ENCODE results near the gene AGBL4. TPM values are rescaled to one million over a fixed set of nuclear protein-coding genes. Genes with fewer than 3 reads are reported as not detected.

Gene AGBL4
- total RNA-seq, 1 donor from 2014 or later: under 0.01 TPM

DNA sequence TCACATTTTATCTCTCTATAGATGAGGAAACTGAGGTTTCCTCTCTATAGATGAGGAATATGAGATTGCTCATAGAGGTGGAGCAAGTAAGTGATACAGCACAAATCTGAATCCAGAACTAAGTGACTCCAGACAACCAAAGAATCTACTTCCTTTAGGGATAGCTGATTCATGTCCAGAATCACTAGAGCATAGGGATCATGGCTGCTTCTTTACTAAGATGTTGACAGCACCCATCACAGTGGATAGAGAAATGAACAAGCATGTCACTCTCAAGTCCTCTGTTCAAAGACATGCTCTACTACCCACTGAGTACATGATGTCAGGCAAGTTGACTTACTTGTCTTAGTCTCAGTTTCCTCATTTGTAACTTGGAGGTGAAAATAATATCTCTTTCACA, 1435.7 kb downstream of the AGBL4 start:
- H3K9me3 ChIP-seq (ENCODE audit: control insufficient read depth in 3 of 3, low read length in 3 of 3): no peaks in the 10 kb centered on the region
- H3K4me3 ChIP-seq (ENCODE audit: low read length in 3 of 3): no peak overlapping the region
- H3K27ac ChIP-seq (ENCODE audit: low read depth, low read length): no peak overlapping the region
- H3K9ac ChIP-seq (ENCODE audit: low read depth in 1 of 3, low read length in 3 of 3): no peak overlapping the region
- H3K27me3 ChIP-seq (ENCODE audit: control insufficient read depth in 3 of 3, insufficient read depth in 3 of 3, low read length in 3 of 3): peaks cover 0 to 3% (median 3%) of the 10 kb centered on the region in 3 donors
- no peaks in the 10 kb centered on the region for H3K4me1 ChIP-seq (ENCODE audit: control insufficient read depth in 3 of 3, insufficient read depth in 3 of 3, low read length in 3 of 3)
- no peaks in the 10 kb centered on the region for H3K36me3 ChIP-seq (ENCODE audit: control insufficient read depth in 3 of 3, insufficient read depth in 3 of 3, low read length in 3 of 3)

DNA sequence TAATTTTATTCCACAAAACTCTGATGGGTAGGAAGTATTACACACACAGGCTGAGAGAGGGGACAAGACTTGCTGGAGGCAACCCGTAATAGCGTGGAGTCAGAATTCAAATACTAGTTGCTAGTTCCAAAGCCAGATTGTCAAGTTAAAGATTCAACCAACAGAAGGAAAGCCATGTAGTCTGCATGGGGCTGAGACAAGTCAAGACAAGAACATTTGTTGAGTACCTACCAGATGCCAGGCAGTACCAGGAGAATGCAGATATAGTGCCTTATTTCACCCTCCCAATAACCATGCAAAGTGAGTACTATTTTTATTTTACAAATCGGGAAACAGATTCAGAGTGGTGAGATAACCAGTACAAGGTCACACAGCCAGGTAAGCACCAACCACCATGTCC, 1441.3 kb downstream of the AGBL4 start:
- H3K27me3 ChIP-seq (ENCODE audit: control insufficient read depth in 3 of 3, insufficient read depth in 3 of 3, low read length in 3 of 3): peaks cover 0 to 3% (median 3%) of the 10 kb centered on the region in 3 donors
- no peaks in the 10 kb centered on the region for H3K9me3 ChIP-seq (ENCODE audit: control insufficient read depth in 3 of 3, low read length in 3 of 3)
- no peak overlapping the region for H3K9ac ChIP-seq (ENCODE audit: low read depth in 1 of 3, low read length in 3 of 3)
- no peak overlapping the region for H3K27ac ChIP-seq (ENCODE audit: low read depth, low read length)
- no peaks in the 10 kb centered on the region for H3K4me1 ChIP-seq (ENCODE audit: control insufficient read depth in 3 of 3, insufficient read depth in 3 of 3, low read length in 3 of 3)
- H3K4me3 ChIP-seq (ENCODE audit: low read length in 3 of 3): no peak overlapping the region
- H3K36me3 ChIP-seq (ENCODE audit: control insufficient read depth in 3 of 3, insufficient read depth in 3 of 3, low read length in 3 of 3): no peaks in the 10 kb centered on the region

DNA sequence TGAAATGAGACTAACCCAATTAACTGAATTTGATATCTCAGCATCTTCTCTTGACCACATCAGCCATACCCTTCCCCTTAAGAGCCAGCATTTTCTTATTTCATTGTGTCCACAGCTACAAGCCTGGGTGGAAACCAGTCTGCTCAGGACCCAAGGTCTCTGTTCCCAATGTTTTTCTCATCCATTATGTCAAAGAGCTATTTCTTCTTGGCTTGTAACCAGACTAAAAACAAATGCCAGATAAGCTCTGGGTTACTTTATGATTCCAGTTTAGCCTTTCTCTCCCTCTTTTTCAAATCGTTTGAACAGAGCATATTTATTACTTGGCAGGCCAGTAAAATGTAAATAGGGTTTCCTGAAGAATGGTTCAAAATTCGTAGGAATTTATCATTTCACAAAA, 1442.5 kb downstream of the AGBL4 start:
- H3K27ac ChIP-seq (ENCODE audit: low read depth, low read length): no peak overlapping the region
- peaks cover 0 to 3% (median 0%) of the 10 kb centered on the region in 3 donors for H3K27me3 ChIP-seq (ENCODE audit: control insufficient read depth in 3 of 3, insufficient read depth in 3 of 3, low read length in 3 of 3)
- H3K9me3 ChIP-seq (ENCODE audit: control insufficient read depth in 3 of 3, low read length in 3 of 3): no peaks in the 10 kb centered on the region
- H3K36me3 ChIP-seq (ENCODE audit: control insufficient read depth in 3 of 3, insufficient read depth in 3 of 3, low read length in 3 of 3): no peaks in the 10 kb centered on the region
- no peaks in the 10 kb centered on the region for H3K4me1 ChIP-seq (ENCODE audit: control insufficient read depth in 3 of 3, insufficient read depth in 3 of 3, low read length in 3 of 3)
- no peak overlapping the region for H3K9ac ChIP-seq (ENCODE audit: low read depth in 1 of 3, low read length in 3 of 3)
- H3K4me3 ChIP-seq (ENCODE audit: low read length in 3 of 3): no peak overlapping the region

DNA sequence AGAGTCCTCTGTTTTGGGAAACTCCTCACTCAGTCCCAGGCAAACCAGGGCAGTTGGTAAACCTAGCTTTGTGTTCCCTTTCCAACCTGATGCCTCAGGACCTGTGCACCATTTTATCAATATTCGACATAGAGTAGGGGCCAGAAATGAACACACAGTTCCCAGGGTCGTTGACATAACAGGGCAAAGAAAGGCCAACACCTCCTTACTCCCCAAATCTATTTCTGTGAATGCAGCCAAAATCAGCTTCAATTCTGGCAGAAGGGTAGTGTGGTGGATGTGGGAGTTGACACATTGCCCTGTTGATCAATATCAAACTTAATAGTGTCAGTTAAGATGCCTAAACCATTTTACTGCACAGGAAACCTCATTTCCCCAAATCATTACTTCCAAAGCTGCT, 1447.2 kb downstream of the AGBL4 start:
- Histone ChIP-seq H3K27me3 (ENCODE audit: control insufficient read depth in 3 of 3, insufficient read depth in 3 of 3, low read length in 3 of 3) (peaks cover 0 to 10% (median 0%) of the 10 kb centered on the region in 3 donors), H3K9me3 (ENCODE audit: control insufficient read depth in 3 of 3, low read length in 3 of 3) (no peaks in the 10 kb centered on the region), H3K36me3 (ENCODE audit: control insufficient read depth in 3 of 3, insufficient read depth in 3 of 3, low read length in 3 of 3) (no peaks in the 10 kb centered on the region), H3K4me3 (ENCODE audit: low read length in 3 of 3) (no peak overlapping the region), H3K4me1 (ENCODE audit: control insufficient read depth in 3 of 3, insufficient read depth in 3 of 3, low read length in 3 of 3) (peaks cover 0 to 4% (median 2%) of the 10 kb centered on the region in 3 donors), H3K27ac (ENCODE audit: low read depth, low read length) (no peak overlapping the region), H3K9ac (ENCODE audit: low read depth in 1 of 3, low read length in 3 of 3) (no peak overlapping the region)

DNA sequence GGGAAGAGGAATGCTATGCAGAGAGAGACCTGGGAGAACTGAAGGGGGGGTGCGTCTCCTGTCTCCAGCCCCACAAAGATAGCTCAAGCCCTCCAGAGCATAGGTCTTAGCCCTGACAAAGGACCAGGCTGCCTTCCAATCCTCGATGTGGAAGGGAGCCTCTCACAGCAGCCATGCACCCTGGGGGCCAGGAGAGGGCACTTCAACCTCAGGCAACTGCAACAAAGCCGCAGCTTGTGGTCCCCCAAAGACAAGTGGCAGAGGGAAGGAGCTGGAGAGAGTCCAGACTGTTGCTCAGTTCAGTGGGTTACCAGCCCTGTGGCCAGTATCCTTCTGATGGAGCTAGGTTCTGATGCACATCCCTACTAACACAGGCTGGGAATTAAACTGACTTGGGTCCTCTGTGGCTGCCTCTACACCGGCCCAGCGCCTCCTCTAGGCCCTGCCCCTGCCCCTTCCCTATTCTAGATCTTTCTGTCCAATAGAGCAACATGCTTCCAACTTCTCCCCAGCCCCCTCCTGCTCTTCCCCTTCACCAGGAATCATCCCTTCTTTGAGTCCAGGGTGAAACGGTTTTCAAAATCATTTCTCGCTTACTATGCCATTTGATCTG, 1451.0 kb downstream of the AGBL4 start:
- Histone ChIP-seq H3K4me1 (ENCODE audit: control insufficient read depth in 3 of 3, insufficient read depth in 3 of 3, low read length in 3 of 3) (peaks cover 5 to 15% (median 10%) of the 10 kb centered on the region in 3 donors), H3K36me3 (ENCODE audit: control insufficient read depth in 3 of 3, insufficient read depth in 3 of 3, low read length in 3 of 3) (no peaks in the 10 kb centered on the region), H3K27me3 (ENCODE audit: control insufficient read depth in 3 of 3, insufficient read depth in 3 of 3, low read length in 3 of 3) (peaks cover 0 to 10% (median 0%) of the 10 kb centered on the region in 3 donors), H3K9me3 (ENCODE audit: control insufficient read depth in 3 of 3, low read length in 3 of 3) (no peaks in the 10 kb centered on the region), H3K9ac (ENCODE audit: low read depth in 1 of 3, low read length in 3 of 3) (no peak overlapping the region), H3K27ac (ENCODE audit: low read depth, low read length) (no peak overlapping the region), H3K4me3 (ENCODE audit: low read length in 3 of 3) (no peak overlapping the region)

DNA sequence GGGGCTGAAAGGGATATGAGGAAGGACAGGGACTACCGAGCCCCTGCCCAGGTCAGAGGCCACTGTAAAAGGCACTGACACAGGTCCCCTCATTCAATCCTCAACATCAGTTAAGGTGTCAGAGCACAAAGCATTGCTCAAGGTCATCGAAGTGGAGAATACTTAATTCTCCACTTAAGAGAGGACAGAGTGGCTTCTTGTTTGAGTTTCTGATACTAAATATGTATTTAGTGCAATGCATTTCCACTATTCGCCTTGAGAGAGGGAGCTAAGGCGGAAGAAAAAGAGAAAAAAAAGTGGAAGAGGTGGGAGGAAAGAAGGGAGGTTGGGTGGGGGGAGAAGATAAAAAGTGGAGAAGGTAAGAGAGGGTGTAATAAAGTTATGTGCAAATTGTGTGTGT, 1451.6 kb downstream of the AGBL4 start:
- H3K4me3 ChIP-seq (ENCODE audit: low read length in 3 of 3): no peak overlapping the region
- peaks cover 5 to 15% (median 10%) of the 10 kb centered on the region in 3 donors for H3K4me1 ChIP-seq (ENCODE audit: control insufficient read depth in 3 of 3, insufficient read depth in 3 of 3, low read length in 3 of 3)
- H3K36me3 ChIP-seq (ENCODE audit: control insufficient read depth in 3 of 3, insufficient read depth in 3 of 3, low read length in 3 of 3): no peaks in the 10 kb centered on the region
- no peak overlapping the region for H3K27ac ChIP-seq (ENCODE audit: low read depth, low read length)
- no peaks in the 10 kb centered on the region for H3K9me3 ChIP-seq (ENCODE audit: control insufficient read depth in 3 of 3, low read length in 3 of 3)
- H3K27me3 ChIP-seq (ENCODE audit: control insufficient read depth in 3 of 3, insufficient read depth in 3 of 3, low read length in 3 of 3): peaks cover 0 to 10% (median 0%) of the 10 kb centered on the region in 3 donors
- H3K9ac ChIP-seq (ENCODE audit: low read depth in 1 of 3, low read length in 3 of 3): no peak overlapping the region

DNA sequence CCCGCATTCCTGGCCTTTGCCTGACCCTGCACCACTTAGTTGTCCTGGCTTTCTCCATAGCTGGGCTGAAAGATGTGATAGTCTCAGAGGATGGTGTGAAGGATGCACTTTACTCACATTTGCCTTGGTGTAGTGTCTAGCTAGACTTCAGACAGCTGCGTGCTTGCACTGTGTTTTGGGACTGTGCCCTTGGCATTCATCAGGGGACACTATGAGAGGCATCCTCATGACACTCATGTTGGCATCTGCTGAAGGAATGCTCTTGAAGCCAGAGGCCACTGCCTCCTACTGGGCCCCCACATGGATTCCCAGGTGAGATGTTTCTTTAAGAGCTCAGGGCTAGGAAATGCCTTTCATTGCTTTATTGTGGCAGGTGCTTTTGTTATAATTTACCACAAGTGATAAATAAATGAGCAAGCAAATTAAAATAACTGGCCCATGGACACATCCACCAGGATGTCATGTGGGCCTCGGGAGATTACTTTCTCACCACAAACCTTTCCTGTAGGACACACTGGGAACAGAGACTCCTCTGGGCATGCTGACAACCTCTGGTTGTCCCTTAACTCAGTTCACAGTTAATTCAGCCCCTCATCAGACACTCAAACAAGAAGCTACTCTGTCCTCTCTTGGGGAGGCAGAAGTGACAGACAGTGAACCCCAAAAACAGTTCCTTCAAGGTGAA, 1452.3 kb downstream of the AGBL4 start:
- H3K27me3 ChIP-seq (ENCODE audit: control insufficient read depth in 3 of 3, insufficient read depth in 3 of 3, low read length in 3 of 3): peaks cover 0 to 10% (median 0%) of the 10 kb centered on the region in 3 donors
- H3K9ac ChIP-seq (ENCODE audit: low read depth in 1 of 3, low read length in 3 of 3): no peak overlapping the region
- H3K27ac ChIP-seq (ENCODE audit: low read depth, low read length): no peak overlapping the region

DNA sequence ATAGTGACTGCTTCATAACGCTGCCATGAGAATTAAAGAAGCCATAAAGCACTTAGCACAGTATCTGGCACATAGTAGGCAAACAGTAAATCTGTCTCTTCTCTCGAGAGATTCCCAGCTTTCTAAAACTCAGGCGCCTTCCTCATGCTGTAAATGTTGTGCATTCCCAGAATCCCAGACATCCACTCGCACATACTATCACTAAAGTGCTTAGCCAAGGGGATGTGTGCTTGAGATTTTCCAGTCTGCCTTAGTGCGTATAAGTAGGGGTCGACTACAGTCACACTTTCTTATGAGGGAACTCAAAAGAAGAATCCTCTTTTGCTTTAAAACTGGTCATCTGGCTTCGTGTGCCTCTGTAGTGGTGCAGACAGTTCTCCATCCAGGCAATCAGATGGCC, 1453.2 kb downstream of the AGBL4 start:
- H3K9me3 ChIP-seq (ENCODE audit: control insufficient read depth in 3 of 3, low read length in 3 of 3): no peaks in the 10 kb centered on the region
- no peak overlapping the region for H3K27ac ChIP-seq (ENCODE audit: low read depth, low read length)

More for the DNA sequence above, 1452.3 kb downstream of the AGBL4 start:
- Histone ChIP-seq H3K4me1 (ENCODE audit: control insufficient read depth in 3 of 3, insufficient read depth in 3 of 3, low read length in 3 of 3) (peaks cover 5 to 15% (median 10%) of the 10 kb centered on the region in 3 donors), H3K36me3 (ENCODE audit: control insufficient read depth in 3 of 3, insufficient read depth in 3 of 3, low read length in 3 of 3) (no peaks in the 10 kb centered on the region), H3K4me3 (ENCODE audit: low read length in 3 of 3) (no peak overlapping the region), H3K9me3 (ENCODE audit: control insufficient read depth in 3 of 3, low read length in 3 of 3) (no peaks in the 10 kb centered on the region)

DNA sequence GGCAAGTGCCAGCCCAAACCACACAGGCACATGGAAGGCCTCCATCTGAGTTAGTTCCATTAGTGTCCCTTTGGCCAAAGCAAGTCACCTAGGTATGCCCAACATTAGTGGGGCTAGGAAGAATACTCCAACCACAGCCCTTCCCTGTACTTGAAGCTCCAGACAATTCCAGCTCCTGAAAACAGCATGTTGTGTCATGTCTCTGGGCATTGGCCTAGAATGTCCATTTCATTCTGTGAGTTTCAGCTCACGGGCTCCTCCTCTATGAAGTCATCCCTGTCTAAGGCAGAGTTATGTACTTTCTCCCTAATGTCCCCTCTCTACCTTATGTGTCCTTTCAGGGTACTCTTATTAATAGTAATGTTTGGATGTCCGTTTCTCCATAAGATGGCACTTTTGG, 1455.3 kb downstream of the AGBL4 start:
- H3K9me3 ChIP-seq (ENCODE audit: control insufficient read depth in 3 of 3, low read length in 3 of 3): no peaks in the 10 kb centered on the region
- no peaks in the 10 kb centered on the region for H3K36me3 ChIP-seq (ENCODE audit: control insufficient read depth in 3 of 3, insufficient read depth in 3 of 3, low read length in 3 of 3)
- H3K27ac ChIP-seq (ENCODE audit: low read depth, low read length): no peak overlapping the region
- no peak overlapping the region for H3K9ac ChIP-seq (ENCODE audit: low read depth in 1 of 3, low read length in 3 of 3)
- no peak overlapping the region for H3K4me3 ChIP-seq (ENCODE audit: low read length in 3 of 3)
- H3K27me3 ChIP-seq (ENCODE audit: control insufficient read depth in 3 of 3, insufficient read depth in 3 of 3, low read length in 3 of 3): no peaks in the 10 kb centered on the region
- H3K4me1 ChIP-seq (ENCODE audit: control insufficient read depth in 3 of 3, insufficient read depth in 3 of 3, low read length in 3 of 3): peaks cover 5 to 15% (median 10%) of the 10 kb centered on the region in 3 donors

More for the DNA sequence above, 1453.2 kb downstream of the AGBL4 start:
- no peak overlapping the region for H3K9ac ChIP-seq (ENCODE audit: low read depth in 1 of 3, low read length in 3 of 3)
- H3K27me3 ChIP-seq (ENCODE audit: control insufficient read depth in 3 of 3, insufficient read depth in 3 of 3, low read length in 3 of 3): peaks cover 0 to 6% (median 0%) of the 10 kb centered on the region in 3 donors
- H3K36me3 ChIP-seq (ENCODE audit: control insufficient read depth in 3 of 3, insufficient read depth in 3 of 3, low read length in 3 of 3): no peaks in the 10 kb centered on the region
- H3K4me3 ChIP-seq (ENCODE audit: low read length in 3 of 3): no peak overlapping the region
- H3K4me1 ChIP-seq (ENCODE audit: control insufficient read depth in 3 of 3, insufficient read depth in 3 of 3, low read length in 3 of 3): peaks cover 5 to 15% (median 10%) of the 10 kb centered on the region in 3 donors

DNA sequence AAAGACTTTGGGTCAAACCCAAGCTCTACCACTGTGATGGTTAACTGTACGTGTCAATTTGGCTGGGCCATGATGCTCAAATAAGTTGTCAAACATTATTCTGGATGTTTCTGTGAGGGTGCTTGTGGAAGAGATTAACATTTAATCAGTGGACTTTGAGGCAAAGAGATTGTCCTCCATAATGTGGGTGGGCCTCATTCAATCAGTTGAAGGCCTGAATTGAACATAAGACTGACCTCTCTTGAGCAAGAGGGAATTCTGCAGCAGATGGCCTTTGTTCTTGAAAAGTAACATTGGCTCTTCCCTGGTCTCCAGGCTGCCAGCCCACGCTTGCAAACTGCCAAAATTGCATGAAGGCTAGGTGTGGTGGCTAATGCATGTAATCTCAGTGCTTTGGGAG, 1457.3 kb downstream of the AGBL4 start:
- H3K4me1 ChIP-seq (ENCODE audit: control insufficient read depth in 3 of 3, insufficient read depth in 3 of 3, low read length in 3 of 3): peaks cover 5 to 10% (median 8%) of the 10 kb centered on the region in 3 donors
- H3K4me3 ChIP-seq (ENCODE audit: low read length in 3 of 3): no peak overlapping the region
- no peak overlapping the region for H3K27ac ChIP-seq (ENCODE audit: low read depth, low read length)
- H3K36me3 ChIP-seq (ENCODE audit: control insufficient read depth in 3 of 3, insufficient read depth in 3 of 3, low read length in 3 of 3): no peaks in the 10 kb centered on the region
- no peaks in the 10 kb centered on the region for H3K9me3 ChIP-seq (ENCODE audit: control insufficient read depth in 3 of 3, low read length in 3 of 3)
- H3K27me3 ChIP-seq (ENCODE audit: control insufficient read depth in 3 of 3, insufficient read depth in 3 of 3, low read length in 3 of 3): no peaks in the 10 kb centered on the region
- H3K9ac ChIP-seq (ENCODE audit: low read depth in 1 of 3, low read length in 3 of 3): no peak overlapping the region

All from skeletal muscle tissue (tissue), 4 donors.